CD14-positive monocyte (primary cell): ENCODE measurements around the gene PMPCA. TPM values are rescaled to one million over a fixed set of nuclear protein-coding genes. Genes with fewer than 3 reads are reported as not detected.

Experiments used
- DNase-seq, 3 donors: peaks; one replicate each; pipeline ENCODE4 v3.0.0-alpha.2; 2011 to 2022
- H2AFZ ChIP-seq: 2 replicates; pipeline ENCODE4 v1.6.0; 2012; ENCODE audit warnings: mild to moderate bottlenecking, low read depth, low read length, inconsistent platforms; ENCODE audit not compliant: insufficient read depth, poor library complexity, severe bottlenecking
- H3K27ac ChIP-seq, 2 donors: 1 replicate in 1 of 2; 2 replicates in 1 of 2; pipeline ENCODE4 v1.5.1; 2012 to 2013; ENCODE audit warnings: low read length in 2 of 2, control low read depth in 1 of 2, inconsistent platforms in 1 of 2, low read depth in 1 of 2, mild to moderate bottlenecking in 1 of 2
- H3K27me3 ChIP-seq, 2 donors: one replicate each; pipeline versions ENCODE4 v1.6.0 to v1.6.1; 2011 to 2013; ENCODE audit warnings: low read length in 2 of 2; ENCODE audit not compliant: control insufficient read depth in 2 of 2, insufficient read depth in 2 of 2
- H3K36me3 ChIP-seq, 2 donors: replicated peaks in 1 of 2; 1 replicate in 1 of 2; 2 replicates in 1 of 2; pipeline versions ENCODE4 v1.5.1 to v1.6.1; 2012 to 2013; ENCODE audit warnings: low read length in 2 of 2, control low read depth in 1 of 2, inconsistent platforms in 1 of 2, mild to moderate bottlenecking in 1 of 2; ENCODE audit not compliant: insufficient read depth in 2 of 2, control insufficient read depth in 1 of 2
- H3K4me1 ChIP-seq, 2 donors: 1 replicate in 1 of 2; 2 replicates in 1 of 2; pipeline versions ENCODE4 v1.5.1 to v1.6.1; 2012 to 2013; ENCODE audit warnings: low read length in 2 of 2, control low read depth in 1 of 2, inconsistent platforms in 1 of 2, mild to moderate bottlenecking in 1 of 2, moderate library complexity in 1 of 2; ENCODE audit not compliant: insufficient read depth in 2 of 2, control insufficient read depth in 1 of 2
- H3K4me2 ChIP-seq: replicated peaks from 2 replicates; pipeline ENCODE3; 2012; ENCODE audit warnings: low read length, moderate library complexity, mild to moderate bottlenecking; ENCODE audit not compliant: poor library complexity, severe bottlenecking; ENCODE audit errors: extremely low read depth
- H3K4me3 ChIP-seq, 3 experiments: fragments of 200-600 bp in 1 of 3; sonication (generic) in 1 of 3; replicated peaks in 1 of 3; 1 replicate in 2 of 3; 2 replicates in 1 of 3; pipeline ENCODE4 v1.5.1; 2011 to 2013; ENCODE audit warnings: low read length in 3 of 3, mild to moderate bottlenecking in 3 of 3, control low read depth in 2 of 3, low read depth in 2 of 3, inconsistent platforms in 1 of 3, moderate library complexity in 1 of 3
- H3K79me2 ChIP-seq: 2 replicates; pipeline ENCODE4 v1.6.0; 2012; ENCODE audit warnings: mild to moderate bottlenecking, control low read depth, inconsistent platforms, low read length, moderate library complexity; ENCODE audit not compliant: insufficient read depth
- H3K9ac ChIP-seq: 2 replicates; pipeline ENCODE4 v1.6.0; 2017; ENCODE audit warnings: low read length, mild to moderate bottlenecking; ENCODE audit not compliant: insufficient read depth, poor library complexity, severe bottlenecking
- H3K9me3 ChIP-seq, 2 donors: replicated peaks in 1 of 2; 1 replicate in 1 of 2; 2 replicates in 1 of 2; pipeline versions ENCODE4 v1.5.1 to v1.6.1; 2012 to 2013; ENCODE audit warnings: low read length in 2 of 2, control low read depth in 1 of 2; ENCODE audit not compliant: control insufficient read depth in 1 of 2, insufficient read depth in 1 of 2
- H4K20me1 ChIP-seq: 2 replicates; pipeline ENCODE4 v1.6.0; 2012; ENCODE audit warnings: mild to moderate bottlenecking, low read length, control low read depth, moderate library complexity; ENCODE audit not compliant: insufficient read depth
- H3K27ac Mint-ChIP-seq, 7 donors: one replicate each; pipeline ENCODE4 v1.8.0; 2020; ENCODE audit warnings: mild to moderate bottlenecking in 7 of 7, mixed read lengths in 7 of 7, moderate library complexity in 6 of 7, inconsistent platforms in 2 of 7
- H3K27me3 Mint-ChIP-seq, 3 donors: one replicate each; pipeline ENCODE4 v1.8.0; 2021 to 2022; ENCODE audit warnings: low read depth in 3 of 3, mild to moderate bottlenecking in 3 of 3, mixed read lengths in 3 of 3, moderate library complexity in 3 of 3, inconsistent platforms in 1 of 3
- H3K36me3 Mint-ChIP-seq, 2 donors: one replicate each; pipeline ENCODE4 v1.8.0; 2020; ENCODE audit warnings: mixed read lengths in 2 of 2, inconsistent platforms in 1 of 2, mild to moderate bottlenecking in 1 of 2
- H3K4me1 Mint-ChIP-seq: one replicate; pipeline ENCODE4 v1.8.0; 2020; ENCODE audit warnings: mild to moderate bottlenecking, mixed read lengths
- H3K4me3 Mint-ChIP-seq, 2 donors: one replicate each; pipeline ENCODE4 v1.8.0; 2020; ENCODE audit warnings: mild to moderate bottlenecking in 2 of 2, mixed read lengths in 2 of 2, moderate library complexity in 1 of 2
- H3K9me3 Mint-ChIP-seq, 7 donors: one replicate each; pipeline ENCODE4 v1.8.0; 2020 to 2022; ENCODE audit warnings: mixed read lengths in 7 of 7, mild to moderate bottlenecking in 6 of 7, moderate library complexity in 6 of 7, inconsistent platforms in 2 of 7
- CTCF ChIP-seq: fragments of 200-600 bp; IDR thresholded peaks from one replicate; pipeline ENCODE4 v1.8.0; 2022; ENCODE audit warnings: antibody characterized with exemption, mild to moderate bottlenecking
- WGBS: methylation state at CpG from one replicate; pipeline ENCODE4 v1.1.5; 2013; ENCODE audit warnings: missing lambda C conversion rate; ENCODE audit not compliant: insufficient coverage; 5-methylcytosine and 5-hydroxymethylcytosine counted together
- intact Hi-C, 2 donors: fragments of 100-400 bp; cut with micrococcal nuclease; formaldehyde crosslinking; loops; one replicate each; pipeline versions ENCODE4 v1.15.0 to v1.15.1; 2023
- polyA plus RNA-seq, 3 donors: library from polyadenylated mRNA; depleted of rRNA in 1 of 3; unstranded in 2 of 3; stranded (reverse) in 1 of 3; fragments of 300-500 nt in 2 of 3; fragments of >200 nt in 1 of 3; fragmentation: Illumina TruSeq in 2 of 3; gene quantifications; 1 replicate in 2 of 3; 2 replicates in 1 of 3; pipeline ENCODE4 v1.2.3, GENCODE V29; 2012 to 2021

The PMPCA gene
- polyA plus RNA-seq, 3 donors = 23.1 to 58.8 (median 24.9) TPM

GRCh38 chr9:136381966-136382513, 28.4 kb upstream of the PMPCA start:
- Histone ChIP-seq H3K79me2 (no peaks in the 10 kb centered on the region), H3K27me3 (no peaks in the 10 kb centered on the region), H3K27ac (no peak overlapping the region), H4K20me1 (no peaks in the 10 kb centered on the region), H3K9me3 (no peaks in the 10 kb centered on the region), H2AFZ (no peak overlapping the region), H3K9ac (no peak overlapping the region), H3K4me2 (no peak overlapping the region), H3K4me1 (peaks cover 7 to 10% of the 10 kb centered on the region in 2 donors), H3K36me3 (peaks cover 56 to 84% of the 10 kb centered on the region in 2 donors), H3K4me3 (no peak overlapping the region)
- H3K4me3 Mint-ChIP-seq = no peak overlapping the region
- peaks cover 45 to 59% of the 10 kb centered on the region in 2 donors for H3K36me3 Mint-ChIP-seq
- 94% methylated on average over 24 of the region's 25 CpGs for WGBS
- no peaks in the 10 kb centered on the region for H3K27me3 Mint-ChIP-seq
- no peaks in the 10 kb centered on the region for H3K9me3 Mint-ChIP-seq
- no peak for DNase-seq
- H3K27ac Mint-ChIP-seq = peak overlapping the region in 1 of 7 donors; percentile 25
- H3K4me1 Mint-ChIP-seq = peaks cover 10% of the 10 kb centered on the region
- TF ChIP-seq CTCF = no peak
- intact Hi-C loops = no loop called here

GRCh38 chr9:136383436-136383835, 27.0 kb upstream of the PMPCA start:
- peaks cover 56 to 73% of the 10 kb centered on the region in 2 donors for H3K36me3 Mint-ChIP-seq
- H3K9me3 Mint-ChIP-seq = no peaks in the 10 kb centered on the region
- TF ChIP-seq CTCF = no peak
- H3K27ac ChIP-seq = no peak overlapping the region
- H3K4me3 ChIP-seq = no peak overlapping the region
- no peak overlapping the region for H3K4me3 Mint-ChIP-seq
- no peaks in the 10 kb centered on the region for H3K27me3 Mint-ChIP-seq
- H3K4me1 ChIP-seq = no peaks in the 10 kb centered on the region
- peaks cover 6% of the 10 kb centered on the region for H3K4me1 Mint-ChIP-seq
- no peak overlapping the region for H3K4me2 ChIP-seq
- intact Hi-C loops = no loop called here
- no peaks in the 10 kb centered on the region for H3K9me3 ChIP-seq
- H4K20me1 ChIP-seq = no peaks in the 10 kb centered on the region
- H2AFZ ChIP-seq = no peak overlapping the region
- H3K36me3 ChIP-seq = peaks cover 64 to 94% of the 10 kb centered on the region in 2 donors
- no peak for DNase-seq
- 99% methylated on average over 18 of the region's 20 CpGs for WGBS
- no peak overlapping the region for H3K9ac ChIP-seq
- H3K27me3 ChIP-seq = no peaks in the 10 kb centered on the region
- no peak overlapping the region for H3K27ac Mint-ChIP-seq
- H3K79me2 ChIP-seq = no peaks in the 10 kb centered on the region
